ENCODE results near the gene C14orf132. TPM values are rescaled to one million over a fixed set of nuclear protein-coding genes. Genes with fewer than 3 reads are reported as not detected.

The C14orf132 gene
- total RNA-seq, 2 experiments from 2014 or later = 1.6 to 2.3 TPM

- Mint-ChIP-seq H3K27me3 (no peaks in the 10 kb centered on the region), H3K4me1 (ENCODE audit: low read depth) (no peaks in the 10 kb centered on the region), H3K9me3 (no peaks in the 10 kb centered on the region), H3K4me3 (no peak overlapping the region), H3K27ac (no peak overlapping the region), H3K36me3 (ENCODE audit: low read depth) (no peaks in the 10 kb centered on the region)
- ATAC-seq (no peak), DNase-seq (no peak)
- ChIA-PET POLR2A (no interaction called here), CTCF (no interaction called here)
- intact Hi-C loops (cut with micrococcal nuclease) = no loop called here
- TF ChIP-seq CTCF (IDR thresholded peaks at IDR 0.05) = no peak
These were observed 51.4 kb downstream of the C14orf132 start for GRCh38 chr14:96090441-96091148.

- no peak overlapping the region for H3K4me3 Mint-ChIP-seq
- no peaks in the 10 kb centered on the region for H3K9me3 Mint-ChIP-seq
- intact Hi-C loops (cut with micrococcal nuclease) = no loop called here
- CTCF ChIA-PET = no interaction called here
- no peaks in the 10 kb centered on the region for H3K4me1 Mint-ChIP-seq (ENCODE audit: low read depth)
- no peaks in the 10 kb centered on the region for H3K36me3 Mint-ChIP-seq (ENCODE audit: low read depth)
- DNase-seq = no peak
- ATAC-seq = no peak
- TF ChIP-seq CTCF (IDR thresholded peaks at IDR 0.05) = no peak
- H3K27me3 Mint-ChIP-seq = no peaks in the 10 kb centered on the region
- no peak overlapping the region for H3K27ac Mint-ChIP-seq
- POLR2A ChIA-PET = no interaction called here
These were observed 52.1 kb downstream of the C14orf132 start for GRCh38 chr14:96091149-96091693.

GRCh38 chr14:96091941-96092411, 52.8 kb downstream of the C14orf132 start:
- no peak overlapping the region for H3K4me3 Mint-ChIP-seq
- POLR2A ChIA-PET = no interaction called here
- no peak for TF ChIP-seq CTCF (IDR thresholded peaks at IDR 0.05)
- H3K36me3 Mint-ChIP-seq (ENCODE audit: low read depth) = no peaks in the 10 kb centered on the region
- H3K27ac Mint-ChIP-seq = no peak overlapping the region
- H3K9me3 Mint-ChIP-seq = no peaks in the 10 kb centered on the region
- intact Hi-C loops (cut with micrococcal nuclease) = no loop called here
- H3K4me1 Mint-ChIP-seq (ENCODE audit: low read depth) = no peaks in the 10 kb centered on the region
- no peak for DNase-seq
- H3K27me3 Mint-ChIP-seq = no peaks in the 10 kb centered on the region
- ATAC-seq = no peak
- CTCF ChIA-PET = interaction anchor here (1.0 to 1.1 kb wide), 2 partner anchors 95 to 183 kb away, joined by 3 read pairs; no protein-coding TSS in a partner anchor

GRCh38 chr14:96092936-96093335, 53.8 kb downstream of the C14orf132 start:
- H3K9me3 Mint-ChIP-seq = no peaks in the 10 kb centered on the region
- TF ChIP-seq CTCF (IDR thresholded peaks at IDR 0.05) = no peak
- H3K27me3 Mint-ChIP-seq = no peaks in the 10 kb centered on the region
- intact Hi-C loops (cut with micrococcal nuclease) = no loop called here
- no peak overlapping the region for H3K4me3 Mint-ChIP-seq
- POLR2A ChIA-PET = no interaction called here
- no peaks in the 10 kb centered on the region for H3K36me3 Mint-ChIP-seq (ENCODE audit: low read depth)
- no peaks in the 10 kb centered on the region for H3K4me1 Mint-ChIP-seq (ENCODE audit: low read depth)
- ATAC-seq (no peak), DNase-seq (no peak)
- CTCF ChIA-PET = interaction anchor here (1.0 to 1.1 kb wide), 2 partner anchors 96 to 182 kb away, joined by 3 read pairs; no protein-coding TSS in a partner anchor
- no peak overlapping the region for H3K27ac Mint-ChIP-seq

GRCh38 chr14:96094211-96094610, 55.0 kb downstream of the C14orf132 start:
- ChIA-PET CTCF (interaction anchor here (1.0 kb wide), 1 partner anchor 181 kb away, joined by 4 read pairs; no protein-coding TSS in a partner anchor), POLR2A (no interaction called here)
- H3K4me3 Mint-ChIP-seq = no peak overlapping the region
- no peak for ATAC-seq
- H3K36me3 Mint-ChIP-seq (ENCODE audit: low read depth) = no peaks in the 10 kb centered on the region
- no peak overlapping the region for H3K27ac Mint-ChIP-seq
- H3K9me3 Mint-ChIP-seq = no peaks in the 10 kb centered on the region
- TF ChIP-seq CTCF (IDR thresholded peaks at IDR 0.05) = no peak
- no peak for DNase-seq
- intact Hi-C loops (cut with micrococcal nuclease) = no loop called here
- no peaks in the 10 kb centered on the region for H3K4me1 Mint-ChIP-seq (ENCODE audit: low read depth)
- peaks cover 3% of the 10 kb centered on the region for H3K27me3 Mint-ChIP-seq
